ENCODE results near the gene LSP1.

LSP1 gene

DNA sequence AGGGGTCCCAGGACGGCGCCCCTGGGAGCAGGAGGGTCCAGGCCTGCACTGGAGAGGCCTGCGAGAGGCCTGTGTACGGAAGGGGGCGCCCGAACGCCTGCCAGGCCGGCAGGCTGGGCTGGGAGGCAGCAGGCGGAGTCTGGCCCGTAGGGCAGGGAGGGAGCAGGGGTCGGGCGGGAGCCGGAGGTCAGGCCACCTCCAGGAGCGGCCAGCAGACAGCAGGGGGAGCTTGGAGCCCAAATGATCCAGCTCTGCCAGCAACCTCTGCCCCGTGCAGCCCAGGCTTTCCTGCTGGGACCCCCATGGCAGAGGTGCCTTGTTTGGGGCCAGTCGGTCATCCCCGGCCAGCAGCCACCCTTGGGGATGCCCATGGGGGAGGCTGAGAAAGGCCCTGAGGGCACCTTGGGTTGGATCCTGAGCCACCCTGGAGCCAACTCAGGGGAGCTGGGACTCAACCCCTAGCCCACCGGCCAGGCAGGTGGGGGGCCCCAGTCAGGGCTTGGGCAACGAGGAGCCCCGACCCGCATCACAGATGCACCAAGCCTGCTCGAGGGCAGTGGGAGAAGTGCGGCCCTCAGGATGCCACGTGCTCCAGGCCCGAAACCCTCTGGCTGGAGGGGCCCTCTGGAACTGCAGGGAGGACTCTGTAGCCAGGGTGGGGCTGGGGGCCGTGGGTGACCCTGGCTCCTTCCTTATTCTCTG lies 27.7 kb upstream of the LSP1 start:
- peak; percentile 16 to 38 for DNase-seq

DNA sequence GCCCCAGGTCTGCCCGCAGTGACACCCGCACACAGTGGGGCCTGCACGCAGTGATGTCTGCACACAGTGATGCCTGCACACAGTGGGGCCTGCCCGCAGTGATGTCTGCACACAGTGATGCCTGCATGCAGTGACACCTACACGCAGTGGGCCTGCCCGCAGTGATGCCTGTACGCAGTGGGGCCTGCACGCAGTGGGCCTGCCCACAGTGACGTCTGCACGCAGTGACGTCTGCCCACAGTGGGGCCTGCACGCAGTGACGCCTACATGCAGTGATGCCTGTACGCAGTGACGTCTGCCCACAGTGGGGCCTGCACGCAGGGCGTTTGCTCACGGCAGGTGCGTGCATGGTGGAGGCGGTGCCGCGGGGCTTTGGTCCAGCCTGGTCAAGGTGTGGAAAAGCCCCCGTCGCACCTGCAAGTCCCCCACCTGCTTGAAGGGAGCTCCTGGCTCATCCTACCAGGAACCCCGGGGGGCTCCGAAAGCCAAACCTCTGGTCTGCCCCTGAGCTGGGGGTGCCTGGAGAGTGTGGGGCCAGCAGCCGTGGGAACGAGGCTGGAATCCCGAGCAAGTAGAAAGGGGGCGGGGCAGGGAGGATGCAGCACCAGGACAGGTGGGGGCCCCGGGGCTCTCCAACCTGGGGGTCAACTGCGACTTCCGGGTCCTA lies 27.0 kb upstream of the LSP1 start:
- peak in 1 of 2 donors; percentile 13 for DNase-seq

DNA sequence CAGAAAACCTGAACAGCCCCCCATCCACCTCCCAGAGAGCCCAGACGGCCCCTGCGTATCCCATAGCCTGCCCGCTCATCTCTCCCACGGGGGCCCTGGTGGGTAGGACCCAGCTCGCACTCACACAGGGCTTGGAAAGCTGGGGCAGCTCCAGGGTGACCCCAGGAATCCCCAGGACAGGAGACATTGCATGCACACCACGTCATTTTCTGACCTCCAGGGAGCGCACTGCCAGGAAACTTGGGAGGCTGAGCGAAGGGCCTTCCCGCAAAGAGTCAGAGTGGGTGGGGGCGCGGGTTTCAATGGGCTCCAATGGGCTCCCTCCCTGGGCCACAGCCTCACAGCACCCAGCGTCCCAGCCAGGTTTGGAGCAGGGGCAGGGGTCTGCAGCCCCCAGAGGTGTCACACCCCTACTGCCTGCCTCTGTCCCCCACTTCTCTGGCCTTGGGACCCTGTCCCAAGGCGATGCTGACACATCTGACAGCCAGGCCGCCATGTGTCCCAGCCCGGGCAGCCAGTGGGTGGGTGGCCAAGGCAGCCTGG lies 26.3 kb upstream of the LSP1 start:
- peak in 1 of 2 donors; percentile 14 for DNase-seq

DNA sequence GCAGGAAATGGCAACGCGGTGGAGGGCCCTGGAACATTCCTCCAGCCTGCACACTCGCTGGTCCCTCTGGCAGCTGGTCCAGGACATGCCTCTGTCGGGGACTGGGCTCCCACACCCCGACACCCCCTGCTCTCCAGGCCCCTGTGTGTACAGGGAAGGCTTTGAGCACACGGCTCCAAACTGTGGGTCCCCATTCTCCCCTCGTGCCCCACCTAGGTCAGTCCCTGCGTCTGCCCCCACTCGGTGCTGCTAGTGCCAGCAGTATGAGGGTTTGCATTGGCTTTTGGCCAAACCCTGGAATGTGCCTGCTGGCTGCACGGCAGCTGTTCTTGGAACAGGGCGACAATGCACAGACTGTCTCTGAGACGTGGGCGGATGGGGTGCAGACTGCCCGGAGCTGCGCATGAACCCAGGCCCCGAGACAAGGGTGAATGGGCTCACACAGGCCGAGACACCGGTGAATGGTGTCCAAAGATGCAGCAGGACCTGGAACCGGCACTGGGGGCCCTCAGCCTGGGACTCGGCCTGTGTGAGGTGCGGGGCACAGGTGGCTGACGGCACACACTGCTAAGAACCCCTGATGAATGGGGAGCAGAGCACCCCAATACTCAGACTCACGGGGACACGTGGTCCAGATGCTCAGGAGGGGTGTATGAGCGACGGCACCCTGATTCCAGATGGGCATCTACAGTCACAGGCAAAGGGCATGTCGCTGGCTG lies 25.6 kb upstream of the LSP1 start:
- DNase-seq: no peak

DNA sequence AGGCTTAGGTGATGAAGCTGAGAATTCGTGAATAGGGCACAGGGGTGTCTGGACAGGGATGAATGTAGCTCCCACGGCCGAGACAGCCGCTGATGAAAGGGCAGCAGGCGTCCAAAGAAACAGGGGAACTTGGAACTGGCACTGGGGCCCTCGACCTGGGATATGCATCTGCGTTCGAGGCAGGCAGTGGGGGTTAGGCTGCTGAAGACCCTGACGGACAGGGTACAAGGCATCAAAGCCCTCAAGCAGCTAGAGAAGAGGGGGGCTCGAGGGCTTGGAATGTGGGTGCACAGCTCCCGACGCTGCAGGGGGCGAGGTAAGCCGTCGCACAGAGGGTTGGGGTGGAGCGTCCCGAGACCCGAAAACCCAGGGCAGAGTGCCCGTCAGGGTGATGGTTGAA lies 25.0 kb upstream of the LSP1 start:
- no peak for DNase-seq

DNA sequence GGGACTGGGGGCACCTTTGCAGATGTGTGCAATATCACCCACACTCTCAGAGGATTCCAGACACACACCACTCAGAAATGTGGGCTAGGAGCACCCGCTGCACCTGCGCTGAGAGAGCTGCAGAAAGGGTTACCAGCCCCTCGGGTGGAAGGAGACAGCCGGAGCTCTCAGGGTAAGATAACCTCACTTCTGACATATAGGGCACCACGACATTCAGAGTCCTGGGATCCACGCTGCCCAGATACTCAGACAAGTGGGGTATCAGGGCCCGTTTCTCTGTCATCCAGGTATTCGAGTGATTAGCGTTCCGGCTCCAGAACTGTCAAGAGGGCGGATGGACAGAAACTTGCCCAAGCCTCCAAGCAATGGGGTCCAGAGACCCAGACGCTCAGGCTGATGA lies 24.3 kb upstream of the LSP1 start:
- DNase-seq: no peak

DNA sequence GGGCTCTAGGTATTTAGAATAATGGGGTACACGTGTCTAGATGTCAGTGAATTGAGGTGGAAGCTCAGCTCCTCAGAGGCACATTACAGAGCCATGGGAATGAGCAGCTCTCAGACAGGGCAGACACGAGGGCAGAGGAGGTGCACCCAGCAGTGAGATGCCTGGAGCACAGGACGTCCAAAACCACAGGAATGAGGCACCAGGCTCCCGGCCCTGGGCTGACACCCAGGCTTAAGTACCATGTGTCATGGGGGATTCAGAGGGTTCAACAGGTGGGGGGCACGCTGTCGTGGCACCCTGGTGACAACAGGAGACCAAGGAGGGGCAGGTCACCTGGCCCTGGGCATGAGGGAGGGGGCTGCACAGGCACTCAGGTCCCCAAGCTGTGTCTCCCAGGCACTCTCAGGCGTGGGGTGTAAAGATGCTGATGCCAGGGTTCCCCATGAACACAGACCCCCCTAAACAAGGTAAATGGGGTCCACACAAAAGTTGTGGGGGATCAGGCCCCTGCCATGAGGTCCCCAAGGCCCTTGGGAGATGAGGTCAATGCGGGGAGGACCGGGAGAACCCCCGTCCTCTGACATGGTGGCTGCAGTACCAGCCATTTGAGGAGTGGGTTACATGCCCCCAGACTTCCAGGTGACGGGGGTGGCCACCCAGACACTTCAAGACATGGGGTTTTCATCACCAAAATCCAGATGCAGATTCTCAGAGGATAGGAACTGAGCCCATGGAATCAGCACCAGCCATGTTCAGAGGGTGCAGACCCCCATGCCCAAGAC lies 23.7 kb upstream of the LSP1 start:
- DNase-seq: peak in 1 of 2 donors; percentile 11

DNA sequence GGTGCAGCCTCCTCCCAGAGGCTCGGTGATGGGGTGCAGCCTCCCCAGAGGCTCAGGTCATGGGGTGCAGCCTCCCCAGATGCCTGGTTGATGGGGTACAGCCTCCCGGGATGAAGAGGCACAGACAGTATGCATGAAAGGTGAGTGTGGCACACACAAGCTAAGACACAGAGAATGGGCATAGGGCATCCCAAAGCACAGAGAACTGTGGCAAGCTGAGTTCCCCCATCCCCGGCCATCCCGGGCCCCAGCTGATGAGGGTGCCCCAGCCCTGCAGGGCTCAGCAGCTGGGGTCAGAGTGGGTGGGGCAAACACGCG lies 22.9 kb upstream of the LSP1 start:
- no peak for DNase-seq

DNA sequence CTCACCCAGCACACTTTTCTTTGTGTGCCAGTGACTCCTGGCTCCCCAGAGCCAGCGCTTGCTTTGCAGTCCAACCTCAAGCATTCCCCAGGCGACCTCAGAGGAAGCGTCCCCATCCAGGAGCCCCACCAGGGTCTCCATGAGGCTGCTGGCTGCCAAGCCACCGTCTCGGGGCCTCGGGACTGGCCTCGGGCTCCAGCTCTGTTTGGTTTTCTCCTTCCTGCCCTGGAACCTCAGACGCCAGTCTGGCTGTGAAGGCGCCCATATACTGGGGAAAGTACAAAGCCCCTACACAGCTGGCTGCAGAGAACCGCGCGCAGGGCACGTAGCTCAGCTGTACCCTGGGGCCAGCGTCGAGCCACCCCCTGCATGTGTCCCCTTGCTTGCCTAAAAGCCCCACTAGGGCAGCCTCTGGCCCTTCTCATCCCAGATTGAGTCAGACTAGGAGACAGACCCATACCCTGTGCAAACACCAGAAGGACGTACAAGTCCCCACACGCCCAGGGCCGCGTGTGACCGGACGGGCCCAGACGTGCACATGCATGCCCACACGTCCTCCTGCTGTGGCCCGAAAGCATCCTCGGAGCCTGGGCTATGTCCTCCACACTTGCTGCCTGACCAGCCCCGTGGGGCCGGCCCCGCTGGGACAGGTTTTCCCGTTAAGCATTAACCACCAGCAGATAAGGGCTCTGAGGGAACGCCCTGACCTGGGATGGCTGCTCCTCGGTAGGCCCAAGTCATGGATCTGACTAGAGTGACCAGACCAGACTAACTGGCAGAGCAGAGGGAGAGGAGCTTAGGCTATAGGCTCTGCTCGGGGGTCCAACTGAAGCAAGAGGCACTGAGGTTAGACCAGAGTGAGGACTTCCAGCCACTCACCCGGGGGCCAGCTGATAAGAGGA lies 22.3 kb upstream of the LSP1 start:
- DNase-seq: no peak

DNA sequence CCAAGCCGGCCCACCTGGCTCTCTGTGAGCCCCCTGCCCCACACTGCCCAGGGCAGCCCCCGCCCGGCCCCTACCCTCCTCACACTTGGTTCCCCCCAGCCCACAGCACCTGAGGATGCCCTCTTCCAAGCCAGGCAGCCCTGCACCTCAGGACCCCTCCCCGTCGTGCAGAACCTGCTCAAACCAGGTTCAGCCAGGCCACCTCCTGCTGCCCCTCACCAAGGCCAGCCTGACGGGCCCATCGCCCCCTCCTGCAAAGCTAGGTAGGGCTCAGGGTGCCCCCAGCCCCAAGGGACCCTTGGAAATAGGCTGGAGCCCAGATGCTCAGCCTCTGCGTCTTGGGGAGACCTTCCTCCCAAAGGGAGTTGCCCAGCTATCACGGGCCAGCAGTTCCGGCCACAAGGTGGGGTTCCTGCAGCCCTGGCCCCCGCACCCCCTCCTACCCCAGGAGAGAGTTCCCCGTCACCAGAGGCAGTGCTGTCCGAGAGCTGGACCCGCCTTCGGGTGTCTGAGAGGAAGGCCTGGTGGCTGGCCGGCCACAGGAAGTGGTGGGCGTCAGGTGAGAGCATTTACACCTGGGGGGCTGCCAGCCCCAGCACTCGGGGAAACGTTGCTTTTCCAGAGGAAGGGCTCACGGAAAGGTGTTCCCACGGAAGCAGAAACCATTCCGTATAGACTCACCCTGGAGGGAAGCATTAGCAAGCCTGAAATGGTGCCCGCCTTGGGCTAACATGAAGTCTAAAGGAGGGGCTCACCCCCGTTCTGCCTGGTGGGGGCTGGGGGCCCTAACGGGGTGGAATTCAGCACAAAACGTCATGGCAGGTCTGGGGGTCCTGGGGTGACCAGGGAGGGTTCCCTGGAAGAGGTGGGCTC lies 21.3 kb upstream of the LSP1 start:
- no peak for DNase-seq

DNA sequence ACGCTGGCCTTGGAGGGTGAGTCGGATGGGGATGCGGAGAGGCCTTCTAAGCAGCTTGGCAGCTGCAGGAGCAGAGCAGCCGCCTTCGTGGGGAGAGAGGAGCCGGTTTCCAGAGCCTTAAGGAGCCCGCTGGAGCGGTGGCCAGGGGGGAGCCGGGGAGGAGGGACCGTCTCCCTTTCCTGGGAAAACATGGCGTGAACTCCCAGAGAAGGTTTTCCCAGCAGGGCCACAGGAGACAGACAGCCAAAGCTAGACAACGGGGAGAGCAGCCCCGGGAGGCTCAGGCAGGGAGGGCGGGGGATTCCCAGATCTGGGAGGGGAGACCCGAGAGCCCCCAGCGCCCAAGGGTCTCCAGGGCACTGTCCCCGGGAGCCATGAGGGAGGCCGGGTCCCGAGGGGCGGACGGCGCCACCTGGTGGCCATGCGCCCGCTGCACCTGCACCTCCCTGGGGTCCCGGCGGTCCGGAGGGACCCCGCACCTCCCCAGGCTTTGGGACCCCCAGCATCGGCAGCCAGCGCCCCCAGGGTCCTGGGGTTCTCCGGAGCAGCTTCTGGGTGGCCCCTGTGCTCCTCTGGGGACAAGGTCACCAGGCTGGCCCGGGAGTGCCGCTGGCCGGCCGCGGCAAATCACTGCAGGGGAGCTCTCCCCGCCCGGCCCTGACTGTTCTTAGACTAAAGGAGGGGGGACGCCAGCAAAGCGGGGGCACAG lies 20.5 kb upstream of the LSP1 start:
- peak; percentile 76 to 77 for DNase-seq

DNA sequence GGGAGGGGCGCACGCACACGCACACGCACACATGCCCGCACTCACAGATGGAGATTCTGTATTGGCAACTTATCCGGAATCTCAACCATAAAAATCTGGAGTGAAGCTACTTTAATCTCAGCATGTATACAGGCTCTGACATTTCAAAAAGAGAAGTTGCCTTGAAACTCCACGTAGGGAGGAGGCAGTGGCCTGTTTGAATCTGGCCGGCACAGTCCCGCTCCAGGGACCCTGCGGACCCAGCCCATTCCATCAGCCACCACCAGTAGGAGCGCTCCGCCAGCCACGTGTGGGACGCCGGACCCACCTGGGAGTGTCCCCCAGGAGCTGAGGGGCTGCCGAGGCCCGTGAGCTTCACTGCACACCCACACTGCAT lies 20.0 kb upstream of the LSP1 start:
- no peak for DNase-seq

DNA sequence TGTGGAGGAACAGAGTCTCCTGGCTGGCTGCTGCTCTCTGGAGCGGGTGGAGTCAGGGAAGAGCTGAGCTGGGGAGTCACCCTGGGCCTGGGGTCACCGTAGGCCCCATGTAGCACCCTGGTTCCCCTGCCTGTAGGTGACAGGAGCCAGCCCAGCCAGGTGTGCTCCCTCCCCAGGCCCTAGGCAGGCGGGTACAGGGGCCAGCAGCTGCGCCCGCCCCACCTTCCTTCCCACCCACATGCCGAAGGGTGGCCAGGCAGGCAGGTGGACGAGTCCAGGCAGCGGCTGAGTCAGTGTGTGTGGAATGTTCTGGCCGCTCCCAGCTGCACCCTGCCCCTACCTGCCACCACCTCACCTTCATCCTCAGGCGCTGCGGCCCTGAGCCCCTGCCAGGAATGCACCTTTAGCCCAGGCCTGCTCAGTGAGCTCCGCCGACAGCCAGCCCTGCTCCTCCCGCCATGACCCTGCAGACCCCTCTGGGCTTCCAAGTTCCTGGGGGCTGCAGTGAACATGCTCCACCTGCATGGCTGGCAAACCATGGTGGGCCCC lies 18.7 kb upstream of the LSP1 start:
- DNase-seq: no peak

DNA sequence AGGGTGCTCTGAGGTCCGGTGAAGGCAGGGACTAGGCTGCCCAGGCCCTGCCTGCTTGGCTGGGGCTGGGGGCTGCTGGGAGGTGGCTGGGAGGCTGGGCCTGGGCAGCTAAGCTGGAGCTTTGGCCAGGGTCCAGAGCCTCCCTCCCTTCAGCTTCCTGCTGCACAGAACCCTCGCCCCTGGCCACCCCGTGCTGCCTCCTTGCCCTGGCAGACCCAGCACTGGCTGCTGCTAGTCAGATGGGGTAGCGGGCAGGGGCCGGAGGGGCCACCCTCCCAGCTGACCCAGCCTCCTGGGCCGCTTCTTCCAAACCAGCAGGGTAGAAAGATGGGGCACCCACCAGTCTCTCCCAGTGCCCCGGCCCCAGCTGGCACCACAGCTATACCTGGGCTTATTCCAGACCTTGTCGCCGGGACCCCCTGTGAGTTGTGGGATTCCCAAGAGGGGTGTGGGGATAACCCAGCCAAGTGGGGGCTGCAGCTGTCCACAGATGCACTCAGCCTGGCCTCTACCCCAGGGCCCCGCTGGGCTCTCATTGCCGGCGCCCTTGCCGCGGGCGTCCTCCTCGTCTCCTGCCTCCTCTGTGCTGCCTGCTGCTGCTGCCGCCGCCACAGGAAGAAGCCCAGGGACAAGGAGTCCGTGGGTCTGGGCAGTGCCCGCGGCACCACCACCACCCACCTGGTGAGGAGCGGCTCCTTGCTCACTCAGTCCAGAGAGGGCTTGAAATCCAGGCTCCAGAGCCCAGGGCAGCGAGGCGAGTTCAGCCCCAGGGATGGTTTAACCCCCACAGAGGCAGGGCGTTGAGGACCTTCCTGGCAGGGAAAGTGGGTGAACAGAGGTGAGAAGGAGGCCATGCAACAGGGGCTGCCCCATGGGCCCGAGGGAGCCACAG lies 17.9 kb upstream of the LSP1 start, which contains the start of gene SYT8:
Gene SYT8 (plus strand): TSS at position 212 of the 892 bp plus-strand sequence. CDS start 116 bp downstream, at position 328.
- DNase-seq: no peak

DNA sequence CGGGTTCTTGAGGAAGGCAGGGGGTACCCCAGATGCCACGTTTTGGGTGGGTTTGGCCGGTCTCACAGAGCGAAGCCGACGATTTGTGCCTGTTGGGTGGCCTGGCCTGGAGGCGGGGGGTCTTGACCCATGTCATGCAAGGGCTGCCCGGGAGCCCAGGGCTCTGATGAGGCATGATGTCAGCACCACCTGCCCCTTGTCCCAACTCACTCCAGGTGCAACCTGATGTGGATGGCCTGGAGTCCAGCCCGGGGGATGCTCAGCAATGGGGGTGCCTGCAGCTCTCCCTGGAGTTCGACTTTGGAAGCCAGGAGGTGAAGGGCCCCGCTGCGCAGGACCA lies 17.2 kb upstream of the LSP1 start:
- DNase-seq: no peak

DNA sequence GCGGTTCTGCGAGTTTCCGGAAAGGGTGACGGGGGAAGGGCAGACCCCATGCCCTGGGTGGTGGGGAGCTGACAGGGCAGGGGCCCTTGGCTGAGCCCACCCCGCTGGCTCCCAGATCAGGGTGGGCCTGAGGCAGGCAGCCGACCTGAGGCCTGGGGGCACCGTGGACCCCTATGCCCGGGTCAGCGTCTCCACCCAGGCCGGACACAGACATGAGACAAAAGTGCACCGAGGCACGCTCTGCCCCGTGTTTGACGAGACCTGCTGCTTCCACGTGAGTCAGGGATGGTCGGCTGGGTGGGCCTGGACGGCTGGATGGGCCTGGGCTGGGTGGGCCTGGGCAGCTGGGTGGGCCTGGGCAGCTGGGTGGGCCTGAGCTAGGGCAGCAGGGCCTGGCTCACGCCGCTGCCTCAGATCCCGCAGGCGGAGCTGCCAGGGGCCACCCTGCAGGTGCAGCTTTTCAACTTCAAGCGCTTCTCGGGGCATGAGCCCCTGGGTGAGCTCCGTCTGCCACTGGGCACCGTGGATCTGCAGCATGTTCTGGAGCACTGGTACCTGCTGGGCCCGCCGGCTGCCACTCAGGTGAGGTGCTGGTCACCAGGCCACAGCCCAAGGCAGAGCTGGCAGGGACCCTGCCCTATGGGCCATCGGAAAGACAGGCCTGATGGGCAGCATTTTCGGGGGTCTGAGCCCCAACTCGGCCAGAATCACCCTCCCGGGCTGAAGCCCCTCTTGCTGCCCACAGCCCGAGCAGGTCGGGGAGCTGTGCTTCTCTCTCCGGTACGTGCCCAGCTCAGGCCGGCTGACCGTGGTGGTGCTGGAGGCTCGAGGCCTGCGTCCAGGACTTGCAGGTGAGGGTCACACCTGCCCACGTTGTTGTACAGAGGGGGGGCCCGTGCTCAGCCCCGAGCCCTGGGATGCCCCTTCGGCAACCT lies 16.6 kb upstream of the LSP1 start:
- DNase-seq: no peak

DNA sequence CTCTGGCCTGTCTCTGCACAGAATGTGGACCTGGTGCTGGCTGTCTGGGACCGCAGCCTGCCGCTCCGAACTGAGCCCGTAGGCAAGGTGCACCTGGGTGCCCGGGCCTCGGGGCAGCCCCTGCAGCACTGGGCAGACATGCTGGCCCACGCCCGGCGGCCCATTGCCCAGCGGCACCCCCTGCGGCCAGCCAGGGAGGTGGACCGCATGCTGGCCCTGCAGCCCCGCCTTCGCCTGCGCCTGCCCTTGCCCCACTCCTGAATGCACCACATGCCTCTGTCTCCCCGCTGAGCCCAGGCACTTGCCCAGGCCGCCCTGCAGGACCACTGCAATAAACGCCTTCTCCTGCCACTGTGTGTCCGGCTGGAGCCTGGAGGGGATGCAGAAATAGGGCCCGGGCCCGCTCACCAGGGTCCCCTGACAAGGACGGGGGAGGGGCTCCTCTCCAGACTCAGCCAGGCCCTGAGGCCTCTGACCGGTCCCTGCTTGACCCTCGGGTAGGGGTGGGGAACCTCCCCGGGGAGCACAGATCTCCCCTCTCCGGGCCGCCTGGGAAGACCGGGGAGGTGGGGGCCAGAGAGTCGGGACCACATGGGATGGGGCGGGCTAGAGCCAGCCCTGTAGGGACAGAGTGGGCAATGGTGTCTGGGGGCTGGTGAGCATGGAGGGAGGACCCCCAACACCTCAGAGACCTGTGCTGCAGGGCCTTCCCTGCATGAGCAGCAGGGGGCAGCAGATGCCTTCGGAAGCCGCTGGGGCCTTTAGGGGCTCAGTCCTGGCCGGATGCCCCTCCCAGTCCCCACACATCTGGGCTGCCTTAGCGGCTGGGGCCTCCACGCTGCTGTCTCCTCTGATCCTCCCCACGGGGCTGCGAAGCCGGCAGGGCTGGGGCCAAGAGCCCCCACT lies 15.5 kb upstream of the LSP1 start:
- peak; percentile 82 to 83 for DNase-seq

Data from stimulated activated CD4-positive, alpha-beta T cell treated with anti-CD3 and anti-CD28 coated beads, Interleukin-2, amount 100 ng/mL, for 24 hours (primary cell).